ENCODE measurements around the gene LDAH. TPM values are rescaled to one million over a fixed set of nuclear protein-coding genes. Genes with fewer than 3 reads are reported as not detected.

Gene LDAH
- total RNA-seq (2022; extraction: Qiagen RNA extraction) = 16.7 to 19.9 TPM (median 19.6 TPM) in 5 replicates

DNA sequence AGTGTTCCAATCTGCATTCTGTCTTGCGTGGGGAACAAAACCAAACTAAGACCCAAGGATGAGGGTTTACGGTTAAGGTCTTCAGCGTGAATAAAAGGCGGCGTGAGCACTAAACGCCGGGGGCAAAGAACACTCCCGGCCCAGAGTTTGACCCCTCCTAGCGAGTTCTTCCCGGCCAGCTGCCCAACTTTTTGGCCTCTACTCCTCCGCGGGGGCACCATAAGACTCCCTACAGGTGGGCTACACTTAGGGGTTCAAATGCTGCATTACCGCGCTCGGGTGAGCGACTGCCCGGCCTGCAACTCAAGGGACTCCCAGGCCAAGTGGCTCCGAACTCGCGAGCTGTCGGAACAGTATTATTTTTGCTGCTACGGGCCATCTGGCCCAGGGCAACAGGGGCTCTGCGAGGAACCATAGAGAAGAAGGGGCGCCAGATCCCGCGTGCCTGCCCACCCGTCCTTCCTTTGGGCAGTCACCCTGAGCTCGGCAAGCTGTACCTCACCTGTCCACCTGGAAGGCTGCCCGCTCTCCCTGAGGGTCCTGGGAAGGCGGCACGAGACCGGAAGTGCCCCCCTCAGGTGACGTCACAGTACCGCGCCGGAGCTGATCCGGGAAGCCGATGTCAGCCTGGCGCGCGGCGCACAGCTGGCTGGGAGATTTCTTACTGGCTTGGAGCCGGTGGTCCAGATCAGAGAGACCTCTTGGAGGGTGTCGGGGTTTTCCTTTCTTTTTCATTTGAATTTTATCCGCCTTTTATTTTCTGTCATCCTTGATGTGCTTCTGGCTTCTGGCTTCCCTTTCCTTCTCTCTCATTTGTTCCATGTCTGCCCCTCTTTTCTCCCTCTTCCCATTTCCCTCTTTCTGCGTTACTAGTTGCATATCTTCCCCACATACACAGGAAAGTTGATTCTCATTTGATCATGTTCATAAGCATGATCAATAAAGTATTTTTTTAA lies at the start of gene LDAH:
Gene LDAH (minus strand): TSS at position 567 of the 956 bp plus-strand sequence. CDS start 21,638 bp downstream, outside the sequence.

DNA sequence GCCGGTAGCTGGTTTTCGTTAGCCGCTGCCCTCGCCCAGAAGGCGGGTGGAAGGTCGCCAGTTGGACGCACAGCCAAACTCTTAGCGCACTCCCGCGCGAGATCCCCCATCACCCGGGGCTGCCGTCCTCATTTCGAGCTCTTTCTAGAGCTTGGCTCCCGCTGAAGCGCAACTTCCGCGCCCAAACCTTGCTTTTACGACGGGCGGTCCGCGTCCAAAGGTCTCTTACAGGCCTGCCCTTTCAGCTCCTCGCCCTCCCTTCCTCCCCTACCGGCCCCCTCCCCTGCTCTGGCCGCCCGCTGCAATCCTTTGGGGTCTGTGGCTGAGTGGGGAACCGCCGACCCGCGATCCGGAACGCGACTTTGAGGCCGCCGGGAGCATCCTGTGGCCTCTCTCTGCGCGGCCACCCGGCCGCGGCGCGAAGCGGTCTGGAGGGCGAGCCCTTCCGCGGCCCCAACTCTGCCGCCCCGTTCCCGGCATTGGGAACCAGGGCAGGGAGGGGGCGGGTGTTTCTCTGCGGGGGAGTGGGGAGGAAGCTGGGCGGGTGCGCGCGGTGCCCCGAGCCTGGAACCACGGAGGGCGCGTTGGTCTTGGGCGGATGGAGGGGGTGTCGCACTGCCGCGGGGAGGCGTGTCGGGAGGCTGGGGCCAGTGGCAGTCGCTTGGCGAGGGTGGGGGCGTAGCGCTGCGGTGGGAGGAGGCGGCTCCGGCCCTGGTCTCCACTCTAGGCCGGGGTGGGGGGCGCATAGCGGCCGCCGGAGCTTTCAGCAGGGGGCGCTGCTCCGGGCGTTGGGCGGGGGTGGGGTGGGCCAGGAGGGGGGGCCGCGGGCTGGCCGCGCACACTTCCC lies 156.4 kb downstream of the LDAH start, which contains the start of gene GDF7:
Gene GDF7 (plus strand): TSS at position 841 of the 847 bp plus-strand sequence. CDS start 96 bp downstream, outside the sequence.

DNA sequence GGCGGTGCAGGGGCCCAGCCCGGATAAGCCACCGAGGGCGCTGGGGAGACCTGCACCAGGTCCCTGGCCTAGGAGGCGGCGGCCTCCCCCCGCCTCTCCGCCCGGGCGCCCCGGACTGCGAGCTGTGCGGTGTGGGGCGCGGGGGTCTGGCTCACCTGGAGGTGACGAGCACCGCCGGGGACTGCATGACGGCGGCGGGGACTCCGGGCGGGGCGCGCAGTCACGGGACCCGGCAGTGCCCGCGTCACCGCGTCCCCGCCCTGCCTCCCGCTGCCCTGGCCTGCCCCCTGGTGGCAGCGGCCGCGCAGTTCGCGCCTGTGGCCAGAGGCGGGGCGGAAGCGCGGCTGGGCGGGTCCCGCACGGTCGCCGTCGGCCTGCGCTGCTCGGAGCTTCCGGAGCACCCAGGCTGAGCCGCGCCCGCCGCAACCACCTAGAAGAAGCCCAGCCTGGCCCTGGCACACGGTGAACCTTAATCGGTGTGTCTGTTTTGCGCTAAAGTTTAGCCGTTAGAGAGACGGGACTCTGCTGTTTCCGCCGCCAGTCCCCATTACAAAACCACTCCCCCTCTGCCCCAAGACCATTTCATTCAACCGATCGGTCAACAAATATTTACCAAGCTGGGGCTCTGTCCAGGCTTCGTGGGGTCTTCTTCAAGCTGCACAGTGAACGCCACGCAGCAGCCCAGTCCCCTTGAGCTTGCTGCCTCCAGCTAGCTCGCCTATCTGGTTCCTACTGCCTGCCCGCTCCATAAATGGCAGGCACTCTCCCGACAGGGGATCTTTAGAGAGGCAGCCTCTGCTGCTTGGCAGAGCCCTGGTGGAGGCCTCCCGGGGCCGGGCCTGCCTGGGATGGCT lies 171.8 kb downstream of the LDAH start, which contains the start of gene HS1BP3:
Gene HS1BP3 (minus strand): TSS at position 222 of the 854 bp plus-strand sequence. CDS start 35 bp downstream, at position 187.

Other genes with a start within 250 kb of the LDAH start
- 38.8 to 48.3 TPM (median 45.7 TPM) in 5 replicates for gene HS1BP3, start 172.0 kb downstream of the LDAH start, total RNA-seq (2022; extraction: Qiagen RNA extraction)
- gene GDF7, start 156.0 kb downstream of the LDAH start, total RNA-seq (2022; extraction: Qiagen RNA extraction) = 0.08 to 0.15 TPM (median 0.11 TPM) in 5 replicates
- 0.01 to 0.02 TPM (median 0.01 TPM) in 3 of 5 replicates, not detected in the others for gene APOB, start 221.0 kb upstream of the LDAH start, total RNA-seq (2022; extraction: Qiagen RNA extraction)

Measured in A549 treated with dexamethasone at 1 μM for 4 hours (cell line).